Hippocampal formation (tissue), 2 donors: Measurements from ENCODE around the gene KLHL35.

ENCODE experiments used
- DNase-seq, 2 donors: peaks; one replicate each; lab custom pipeline; 2025; lab: John Stamatoyannopoulos, UW

KLHL35 gene

DNA sequence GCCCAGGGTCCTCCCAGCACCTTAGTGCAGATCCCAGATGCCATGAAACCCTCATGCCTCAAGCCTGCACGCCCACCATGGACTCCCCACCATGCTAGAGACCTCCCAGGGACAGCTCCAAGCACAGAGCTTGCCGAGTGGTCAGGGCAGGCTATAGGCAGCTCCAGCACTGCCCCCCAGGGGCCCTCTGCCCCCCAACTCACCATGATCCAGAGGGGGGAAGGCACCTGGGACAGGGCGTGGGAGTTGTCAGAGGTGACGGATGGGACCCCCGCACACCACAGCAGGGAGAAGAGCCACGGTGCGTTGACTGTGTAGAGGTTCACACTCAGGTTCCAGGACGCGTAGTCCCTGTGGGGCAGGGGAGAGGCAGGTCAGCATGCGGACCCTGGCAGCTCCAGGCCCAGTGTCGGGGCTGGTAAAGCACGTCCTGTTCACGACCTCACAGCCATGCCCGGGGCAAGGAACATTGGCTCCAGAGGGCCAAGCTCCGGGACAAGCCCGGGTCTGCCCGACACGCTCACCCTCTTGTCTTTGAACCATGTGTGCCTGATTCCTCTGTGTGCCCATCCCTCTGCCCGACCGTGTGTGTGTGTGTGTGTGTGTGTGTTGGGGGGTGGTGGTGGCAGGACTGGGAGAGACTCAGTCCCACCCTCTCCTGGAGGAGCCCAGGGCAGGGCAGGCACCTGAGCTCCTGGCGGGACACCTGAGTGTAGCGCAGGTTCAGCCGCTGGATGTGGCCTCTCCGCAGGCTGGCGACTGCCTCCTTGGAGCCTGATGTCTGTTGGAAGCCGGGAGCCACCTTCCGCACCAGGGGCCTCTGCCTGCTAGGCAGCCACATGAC is 8.2 kb upstream of the KLHL35 start:
- DNase-seq = no peak

DNA sequence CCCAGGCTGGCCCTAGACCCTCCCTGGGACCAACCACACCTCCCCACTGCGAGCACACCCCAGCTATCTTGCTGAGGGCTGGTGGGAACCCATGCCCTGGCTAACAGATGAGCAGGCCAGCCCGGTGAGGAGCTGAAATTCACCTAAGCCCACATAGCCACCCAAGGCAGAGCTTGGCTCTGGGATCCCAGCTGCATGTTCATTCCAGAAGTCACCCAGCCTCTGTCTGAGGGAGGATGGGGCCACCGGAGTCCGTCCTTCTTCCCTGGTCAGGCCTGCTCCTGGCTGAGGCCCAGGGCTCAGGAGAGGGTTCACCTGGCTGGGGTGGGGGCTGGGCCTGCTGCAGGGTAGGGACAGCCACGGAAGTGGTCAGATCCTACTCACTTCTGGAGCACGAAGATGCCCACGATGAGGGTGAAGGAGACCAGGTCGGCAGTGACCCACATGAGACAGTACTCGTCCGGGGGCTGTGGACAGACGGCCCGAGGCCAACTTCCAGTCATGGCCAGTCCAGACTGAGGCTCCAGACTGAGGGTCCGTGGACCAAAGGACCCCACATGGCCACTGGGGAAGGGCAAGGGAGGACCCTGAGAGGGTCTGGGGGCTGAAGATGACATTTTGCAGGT is 6.6 kb upstream of the KLHL35 start:
- no peak for DNase-seq

DNA sequence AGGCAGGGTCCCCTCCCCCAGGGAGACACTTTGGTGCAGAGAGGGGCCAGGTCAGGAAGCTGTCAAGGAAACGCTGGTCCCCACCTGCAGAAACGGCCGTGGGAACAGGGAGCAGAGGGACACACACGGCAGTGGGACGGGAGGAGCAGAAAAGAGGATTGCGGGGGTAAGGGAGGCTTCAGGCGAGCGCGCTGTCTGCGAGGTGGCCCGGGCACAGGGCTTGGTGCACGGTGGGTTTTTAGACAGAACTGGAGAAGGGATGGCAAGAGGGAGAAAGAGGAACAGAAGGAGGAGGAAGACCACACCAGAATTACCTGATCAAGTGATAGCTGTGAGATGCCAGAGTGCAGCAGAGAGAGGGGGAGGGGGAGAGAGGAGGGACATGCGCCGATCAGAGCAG is 6.0 kb upstream of the KLHL35 start:
- no peak for DNase-seq

DNA sequence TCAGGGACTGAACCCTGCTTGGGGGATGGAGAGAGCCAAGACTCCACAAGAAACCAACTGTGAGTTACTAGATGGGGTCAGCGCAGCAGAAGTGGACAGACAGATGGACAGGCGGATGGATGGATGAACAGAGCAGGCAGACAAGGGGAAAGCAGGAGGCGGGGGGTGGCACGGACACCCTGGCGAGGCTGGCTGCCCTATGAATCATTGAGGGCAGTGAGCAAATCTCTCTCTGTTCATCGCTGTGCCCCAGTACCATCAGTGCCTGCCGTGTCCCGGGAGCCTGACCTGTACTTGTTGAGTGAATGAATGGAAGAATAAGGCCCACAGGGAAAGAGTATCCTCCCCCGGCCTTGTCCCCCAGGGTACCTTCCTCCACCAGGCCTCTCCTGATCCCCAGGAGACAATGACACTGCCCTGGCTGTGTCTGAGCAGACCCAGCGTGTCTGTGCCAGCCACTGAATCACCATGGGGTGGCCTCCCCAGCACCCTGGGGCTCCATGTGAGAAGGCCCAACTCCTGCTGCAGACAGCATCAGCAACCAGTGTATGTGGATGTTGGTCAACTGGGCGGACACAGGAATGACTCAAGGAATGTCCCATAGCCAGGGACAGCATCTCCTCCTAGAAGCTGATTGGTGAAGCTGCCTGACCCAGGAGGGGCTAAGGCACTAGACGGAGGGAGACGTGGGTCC is 5.1 kb upstream of the KLHL35 start:
- DNase-seq = no peak

DNA sequence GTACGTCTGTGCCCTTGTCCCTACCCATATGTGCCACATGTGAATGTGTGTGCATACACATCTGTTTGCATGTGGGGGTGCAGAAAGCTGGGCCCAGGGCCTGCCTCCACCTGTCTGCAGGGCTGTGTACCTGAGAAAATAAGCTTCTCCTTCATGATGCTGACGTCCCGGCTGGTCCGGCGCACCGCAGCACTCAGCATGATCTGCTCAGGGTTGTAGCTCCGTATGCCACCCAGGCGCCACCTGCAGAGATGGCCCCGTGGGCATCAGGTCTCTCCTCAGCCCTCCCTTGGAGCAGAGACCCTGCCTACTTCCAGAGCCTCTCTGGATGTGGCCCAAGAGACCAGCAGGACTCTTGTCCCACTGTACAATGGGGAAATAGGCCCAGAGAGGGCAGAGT is 3.8 kb upstream of the KLHL35 start:
- DNase-seq = no peak

DNA sequence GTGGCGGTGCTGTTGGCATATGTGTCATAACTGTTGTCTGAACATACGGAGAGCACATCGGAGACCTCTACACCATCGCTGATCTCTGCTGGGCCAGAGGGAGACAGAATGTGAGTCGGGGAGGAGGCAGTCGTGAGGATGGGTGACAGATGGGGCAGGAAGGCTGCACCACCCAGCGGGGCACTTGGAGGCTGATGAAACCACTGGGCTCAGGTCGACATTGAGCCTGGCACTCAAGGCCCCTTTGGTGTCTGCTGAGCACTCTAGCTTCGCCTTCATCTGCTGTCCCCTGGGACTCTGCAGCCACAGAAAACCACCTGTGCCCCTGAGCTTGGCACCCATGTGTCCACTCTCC is 2.5 kb upstream of the KLHL35 start:
- DNase-seq = no peak

DNA sequence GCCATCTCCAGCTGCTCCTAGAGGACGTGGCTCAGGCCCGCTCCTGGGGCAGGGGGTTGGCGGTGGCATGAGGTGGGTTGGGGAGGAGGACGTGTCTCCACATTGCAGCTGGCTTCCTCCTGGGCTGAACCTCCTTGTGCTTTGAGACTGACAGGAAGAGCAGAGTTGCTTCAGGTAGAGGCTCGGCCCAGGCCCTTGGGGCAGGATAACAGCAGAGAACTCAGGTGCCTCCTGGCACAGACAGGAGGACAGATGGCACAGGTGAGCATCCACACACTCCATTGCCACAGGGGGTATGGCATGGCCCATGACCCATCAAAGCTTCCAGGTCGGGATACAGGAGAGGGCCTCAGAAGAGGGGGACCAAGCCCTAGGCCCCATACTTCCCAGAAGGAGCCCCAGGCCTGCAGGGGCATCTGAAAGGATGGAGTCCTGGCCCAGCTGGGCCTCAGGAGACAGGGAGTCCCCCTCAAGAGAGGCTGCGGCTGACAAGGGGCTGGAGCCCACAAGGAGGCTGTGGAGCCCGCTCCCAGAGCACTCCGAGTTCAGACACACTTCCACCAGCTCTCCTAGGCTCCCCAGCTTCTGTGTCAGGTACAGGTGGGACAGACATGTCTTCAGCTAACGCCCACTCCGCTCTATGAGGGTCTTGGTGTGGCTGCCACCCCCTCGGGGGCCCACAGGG is 2.0 kb upstream of the KLHL35 start:
- no peak for DNase-seq

DNA sequence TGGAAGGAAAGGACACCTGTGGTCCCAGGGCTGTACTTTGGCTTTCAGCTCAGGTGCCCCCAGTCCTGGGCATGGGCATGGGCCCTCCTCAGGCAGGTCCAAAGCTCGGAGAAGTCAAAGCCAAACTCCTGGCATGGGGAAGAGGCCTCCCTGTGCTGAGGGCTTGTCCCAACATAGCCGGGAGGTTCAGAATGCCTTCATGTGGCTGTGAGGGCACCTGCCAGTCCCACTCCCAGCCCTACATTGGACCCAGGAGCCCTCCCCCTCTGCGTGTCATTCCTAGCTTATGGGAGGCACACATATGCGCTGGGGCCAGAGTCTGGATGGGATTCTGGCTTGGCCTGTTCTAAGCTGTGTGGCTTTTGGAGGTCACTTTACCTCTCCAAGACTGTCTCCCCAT is 1.0 kb upstream of the KLHL35 start:
- DNase-seq = no peak

DNA sequence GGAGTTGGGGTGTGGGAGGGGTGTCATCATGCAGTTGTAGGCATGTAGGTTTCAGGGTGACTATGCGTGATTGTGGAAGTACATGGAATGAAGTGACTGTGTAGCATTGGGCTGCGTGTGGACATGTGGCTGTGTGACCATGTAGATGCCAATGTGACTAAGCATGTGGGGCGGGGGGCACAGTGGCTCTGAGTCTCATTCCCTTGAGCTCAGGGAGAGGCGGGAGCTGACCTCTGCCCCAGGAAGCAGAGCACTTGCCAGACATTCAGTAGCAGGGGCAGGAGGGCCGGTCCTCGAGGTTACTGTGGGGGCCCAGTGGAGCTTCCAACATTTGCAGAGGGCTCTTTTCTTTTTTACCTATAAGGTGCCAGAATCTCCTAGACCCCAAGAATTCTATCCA is 440 bp upstream of the KLHL35 start:
- no peak for DNase-seq

DNA sequence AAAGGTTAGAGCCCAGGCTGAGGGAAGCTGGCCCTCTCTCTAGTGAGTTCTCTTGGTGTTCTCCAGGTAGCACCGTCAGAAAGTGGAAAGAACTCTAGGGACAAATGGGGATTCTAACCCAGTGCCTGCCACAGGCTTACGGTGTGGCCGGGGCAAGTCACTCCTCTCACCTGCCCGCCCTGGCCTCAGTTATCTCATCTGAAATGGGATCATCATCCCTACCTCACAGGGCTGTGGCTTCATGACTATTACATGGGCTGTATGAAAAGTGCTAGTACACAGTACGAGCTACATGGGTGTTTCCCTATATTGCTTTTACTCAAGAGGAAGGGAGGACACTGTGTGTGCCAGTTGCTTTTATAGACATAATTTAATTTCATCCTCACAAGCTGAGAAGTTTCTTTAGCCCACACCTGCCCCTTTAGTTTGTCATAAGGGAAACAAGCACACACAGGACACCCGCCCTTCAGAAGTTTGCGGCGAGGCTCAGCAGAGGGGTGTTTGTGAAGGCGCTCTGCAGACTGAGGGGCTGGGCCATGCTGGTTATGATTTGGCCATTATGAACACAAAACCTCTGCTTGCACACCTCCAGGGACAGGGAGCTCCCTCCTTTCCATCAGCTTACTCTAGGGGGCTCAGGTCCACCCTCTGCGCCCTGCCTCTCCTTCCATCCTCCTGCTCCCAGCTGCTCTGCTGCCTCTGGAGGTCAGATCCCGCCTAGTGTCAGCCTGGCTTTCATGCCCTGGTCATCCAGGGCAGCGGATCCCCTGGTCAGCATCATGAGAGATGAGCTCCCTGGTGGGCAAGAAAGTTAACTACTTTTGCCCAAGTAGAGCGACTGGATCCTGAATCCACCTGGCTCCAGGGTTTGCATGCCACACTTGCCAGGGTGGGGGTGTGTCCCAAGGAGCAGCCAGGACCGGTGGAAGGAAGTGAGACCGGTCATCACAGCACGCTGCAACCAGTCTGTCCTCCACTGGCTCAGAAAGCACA is 1.2 kb downstream of the KLHL35 start:
- no peak for DNase-seq

DNA sequence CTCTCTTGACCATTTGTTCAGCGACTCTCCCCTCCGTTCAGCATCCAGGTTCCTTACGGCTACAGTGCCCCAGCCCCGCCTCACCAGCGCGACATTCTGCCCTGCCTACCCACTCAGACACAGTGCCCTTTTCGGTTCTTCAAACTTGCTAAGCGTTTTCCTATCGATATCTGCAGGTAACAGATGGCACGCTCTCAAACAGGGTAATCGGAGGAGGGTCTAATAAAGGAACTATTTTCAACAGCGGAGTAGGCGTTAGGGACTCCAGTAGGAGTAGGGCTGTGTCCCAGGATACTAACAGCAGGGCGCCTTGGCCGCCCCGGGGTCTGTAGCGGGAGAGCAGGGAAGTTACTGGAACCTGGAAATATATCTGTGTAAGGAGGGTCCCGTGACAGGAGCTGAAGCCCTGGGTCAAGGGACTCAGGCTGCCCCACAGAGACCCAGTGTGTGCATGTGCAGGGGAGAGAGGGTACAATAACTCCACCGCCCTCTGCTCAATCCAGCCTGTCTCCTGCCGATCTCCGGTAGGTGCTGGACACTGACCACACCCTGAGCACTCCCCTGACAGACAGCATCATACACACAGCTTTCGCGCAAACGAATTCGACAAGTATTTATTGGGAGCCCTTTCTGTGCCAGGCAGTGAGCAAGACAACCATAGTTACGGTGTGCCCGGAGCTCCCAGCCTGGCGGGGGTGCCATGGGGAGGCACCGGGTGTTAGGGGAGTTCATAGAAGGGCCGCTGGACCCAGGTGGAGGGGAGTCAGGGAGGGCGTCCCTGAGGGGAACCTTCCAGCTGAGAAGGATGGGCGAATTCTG is 2.1 kb downstream of the KLHL35 start:
- DNase-seq = no peak

DNA sequence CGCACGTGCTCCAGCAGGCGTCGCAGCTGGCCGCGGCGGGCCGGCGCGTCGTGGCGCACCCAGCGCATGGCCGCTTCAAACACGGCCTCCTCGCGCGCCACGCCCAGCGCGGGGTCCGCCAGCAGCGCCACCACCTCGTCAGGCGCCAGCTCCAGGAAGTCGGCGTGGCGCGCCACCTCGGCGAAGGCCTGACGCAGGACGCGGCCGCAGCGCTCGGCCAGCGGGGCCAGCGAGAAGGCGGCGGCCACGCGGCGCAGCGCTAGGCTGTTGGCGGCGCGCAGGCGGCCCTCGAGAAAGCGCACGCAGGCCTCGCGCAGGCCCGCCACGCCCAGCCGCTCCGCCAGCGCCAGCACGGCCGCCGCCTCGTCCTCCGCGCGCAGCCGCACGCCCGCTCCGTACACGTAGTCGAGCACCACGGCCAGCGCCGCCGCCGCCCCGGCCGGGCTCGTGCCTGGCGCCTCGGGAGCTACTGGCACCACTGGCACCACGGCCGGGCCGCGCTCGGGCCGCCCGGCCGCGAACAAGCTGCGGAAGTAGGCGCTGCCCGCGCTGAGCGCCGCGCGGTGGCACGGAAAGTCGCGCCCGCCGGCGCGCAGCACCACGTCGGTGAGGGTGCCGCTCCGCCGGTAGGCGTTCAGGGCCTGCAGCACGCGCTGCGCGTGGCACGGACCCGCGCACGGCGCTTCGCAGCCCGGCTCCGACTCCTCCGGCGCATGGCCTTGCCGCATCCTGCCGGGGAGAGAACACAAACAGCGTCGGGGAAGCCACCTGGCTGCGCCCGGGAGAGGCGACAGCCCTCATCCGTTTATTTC is 2.9 kb downstream of the KLHL35 start:
- no peak for DNase-seq

DNA sequence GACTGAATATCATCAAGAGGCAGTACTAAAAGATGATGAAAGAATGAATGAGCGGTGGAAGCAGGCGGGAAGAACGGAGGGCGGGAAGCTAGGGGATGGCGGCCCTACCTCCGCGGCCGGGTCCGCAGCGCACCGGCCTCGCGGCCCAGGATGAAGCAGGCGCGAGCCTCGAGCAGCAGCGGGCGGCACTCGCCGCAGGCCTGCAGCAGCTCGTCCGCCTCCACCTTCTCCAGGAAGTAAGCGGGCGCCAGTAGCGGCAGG is 3.4 kb downstream of the KLHL35 start:
- no peak for DNase-seq

DNA sequence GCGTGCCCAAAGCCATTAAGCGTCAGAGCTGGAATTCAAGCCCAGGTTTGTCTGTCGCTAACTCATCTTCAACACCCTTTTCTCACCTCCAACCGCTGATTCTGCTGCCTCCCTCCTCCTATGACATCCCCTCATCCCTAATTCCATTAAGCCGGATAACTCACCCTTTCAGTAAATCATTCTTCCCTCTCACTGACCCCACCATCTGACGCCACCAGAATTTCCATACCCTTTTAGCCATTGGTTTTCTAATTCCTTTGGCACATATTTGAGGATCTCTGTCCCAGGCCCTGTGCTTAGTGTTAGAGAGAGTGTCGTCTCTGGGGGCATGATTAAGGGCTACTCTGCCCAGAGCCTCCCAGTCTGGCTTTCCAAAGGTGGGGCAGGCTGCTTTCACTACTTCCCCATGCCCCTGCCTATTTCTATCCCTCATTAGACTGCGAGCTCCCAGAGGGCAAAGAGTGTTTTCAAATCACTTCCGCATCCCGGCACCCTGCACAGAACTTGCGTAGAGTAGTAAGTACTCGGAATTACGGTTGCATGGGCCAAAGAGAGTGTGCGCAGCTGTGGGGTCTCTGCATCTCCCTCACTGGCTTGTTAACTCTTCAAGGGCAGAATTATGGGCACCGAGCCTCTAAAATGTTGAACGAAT is 3.9 kb downstream of the KLHL35 start:
- no peak for DNase-seq

DNA sequence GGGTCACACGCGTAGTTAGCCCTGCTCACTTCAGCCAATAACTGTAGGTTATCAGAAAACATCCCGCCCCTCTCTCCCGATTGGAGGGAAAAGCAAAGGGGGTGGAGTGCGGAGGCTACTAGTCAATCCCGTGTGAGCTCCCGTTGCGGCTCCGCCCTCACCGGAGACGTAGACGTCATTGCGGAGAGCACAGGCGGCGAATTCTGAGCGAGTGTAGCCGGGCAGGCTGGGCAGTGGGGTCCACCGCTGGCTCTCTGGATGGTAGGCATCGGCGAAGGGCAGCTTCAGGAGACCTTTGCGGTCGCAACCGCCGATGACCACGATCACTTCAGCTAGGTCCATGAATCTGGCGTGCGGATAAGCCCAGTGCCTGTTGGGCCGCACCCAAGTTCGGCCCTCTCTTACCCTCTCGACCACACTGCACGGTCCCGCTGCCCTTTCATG is 4.7 kb downstream of the KLHL35 start:
- DNase-seq = peak; percentile 77 to 83

DNA sequence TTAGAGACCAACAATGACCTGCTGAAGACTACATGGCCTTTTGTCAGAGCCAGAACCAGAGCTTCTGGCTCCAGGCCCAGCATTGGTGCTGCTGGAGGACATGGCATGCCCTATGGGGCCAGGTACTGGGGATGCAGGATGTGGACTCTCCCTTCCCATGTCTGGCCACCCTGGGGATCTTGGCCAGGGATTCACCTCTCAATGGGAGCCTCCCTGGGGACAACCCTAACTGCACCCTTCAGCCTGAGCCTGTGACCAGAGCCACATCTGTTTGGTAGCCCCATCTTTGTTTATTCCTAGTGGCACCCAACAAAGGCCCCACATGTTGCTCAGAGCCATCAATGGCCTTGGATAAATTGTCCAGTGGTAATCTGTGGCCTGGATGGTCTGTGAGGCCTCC is 5.8 kb downstream of the KLHL35 start:
- DNase-seq = no peak

DNA sequence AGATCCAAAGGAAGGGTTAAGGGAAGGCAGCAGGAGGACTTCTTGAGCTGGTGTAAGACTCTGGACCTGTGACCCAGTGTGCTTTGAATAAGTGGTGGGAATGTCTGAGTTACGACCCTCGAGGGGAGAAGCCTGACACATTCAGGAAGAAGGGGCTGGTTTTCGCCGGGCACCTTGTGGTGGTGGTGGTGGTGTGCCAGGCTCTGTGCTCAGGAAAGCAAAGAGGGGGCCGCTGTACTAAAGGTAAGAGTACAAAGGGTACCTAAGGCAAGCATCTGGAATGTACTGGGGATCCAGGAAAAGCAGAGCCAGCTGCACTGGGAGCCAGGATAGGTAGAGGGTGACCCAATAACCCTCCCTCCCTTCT is 6.3 kb downstream of the KLHL35 start:
- DNase-seq = no peak

DNA sequence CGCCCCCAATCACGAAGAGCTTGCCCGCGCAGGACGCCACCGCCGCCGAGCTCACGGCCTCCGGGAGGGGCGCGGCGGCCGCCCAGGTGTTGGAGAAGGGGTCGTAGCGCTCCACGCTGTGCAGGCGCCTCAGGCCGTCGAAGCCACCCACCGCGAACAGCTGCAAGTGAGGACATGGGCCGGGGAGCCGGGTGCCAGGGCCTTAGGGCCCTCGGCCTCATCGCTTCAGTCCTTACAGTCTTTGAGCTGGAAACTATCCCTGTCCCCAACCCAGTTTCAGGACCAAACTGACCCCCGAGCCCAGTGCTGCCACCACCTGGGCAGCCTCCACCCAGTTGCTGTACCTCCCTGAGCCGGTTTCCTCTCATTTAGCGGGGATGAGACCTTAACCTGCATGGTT is 7.6 kb downstream of the KLHL35 start:
- DNase-seq = no peak

DNA sequence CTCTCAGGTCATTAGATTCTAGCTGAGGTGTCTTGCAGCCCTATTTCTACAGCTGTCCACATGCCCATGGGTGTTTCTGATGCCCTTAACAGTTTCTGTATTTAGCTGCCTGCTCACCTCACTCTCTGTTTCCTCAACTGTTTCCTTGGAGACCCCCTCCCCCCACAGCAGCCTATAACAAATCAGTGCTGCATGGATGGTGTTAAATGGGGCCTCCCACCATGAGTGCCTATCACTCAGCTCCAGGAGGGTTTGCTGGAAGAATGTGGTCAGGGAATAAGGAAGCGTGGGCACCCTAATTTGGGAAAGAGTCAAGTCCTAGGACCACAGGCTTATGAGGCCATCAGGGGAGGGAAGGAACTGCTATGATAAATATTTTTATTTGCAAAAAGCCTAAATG is 8.6 kb downstream of the KLHL35 start:
- no peak for DNase-seq
